SU-DHL-6 (cell line): ENCODE data around the gene SOX1.

Experiments
- H2AFZ ChIP-seq: fragments of 200-600 bp; sonication (generic); 2 replicates; pipeline ENCODE4 v1.6.1; 2014; ENCODE audit warnings: low read depth, mild to moderate bottlenecking, moderate library complexity, mixed read lengths, antibody characterized with exemption, low read length; ENCODE audit not compliant: severe bottlenecking
- H3F3A ChIP-seq: fragments of 200-600 bp; shearing (Covaris generic); 2 replicates; pipeline ENCODE4 v1.6.0; 2016; ENCODE audit warnings: antibody characterized with exemption, mild to moderate bottlenecking; ENCODE audit not compliant: insufficient read depth
- H3K27ac ChIP-seq: fragments of 200-600 bp; sonication (generic); 2 replicates; pipeline ENCODE4 v1.5.1; 2016; ENCODE audit warnings: low read depth, mild to moderate bottlenecking, low read length, moderate library complexity, mixed read lengths
- H3K27me3 ChIP-seq: fragments of 200-600 bp; sonication (generic), shearing (Covaris generic); 2 replicates; pipeline ENCODE4 v1.6.0; 2014; ENCODE audit warnings: mild to moderate bottlenecking, low read length
- H3K36me3 ChIP-seq: fragments of 200-600 bp; sonication (generic); 2 replicates; pipeline ENCODE4 v1.6.1; 2014; ENCODE audit warnings: mild to moderate bottlenecking, low read length, mixed read lengths
- H3K4me2 ChIP-seq: fragments of 300-600, 200-600 bp; shearing (Covaris generic), sonication (generic); 2 replicates; pipeline ENCODE4 v1.6.0; 2014; ENCODE audit warnings: low read length, low read depth, mild to moderate bottlenecking; ENCODE audit not compliant: poor library complexity, severe bottlenecking
- H3K4me3 ChIP-seq: fragments of 200-600 bp; sonication (generic); 2 replicates; pipeline ENCODE4 v1.5.1; 2014; ENCODE audit warnings: antibody characterized with exemption, low read length, mild to moderate bottlenecking, mixed read lengths; ENCODE audit not compliant: insufficient read depth, poor library complexity, severe bottlenecking
- H3K79me2 ChIP-seq: fragments of 200-600 bp; sonication (generic); 2 replicates; pipeline ENCODE4 v1.6.1; 2014; ENCODE audit warnings: mild to moderate bottlenecking, low read length, moderate library complexity; ENCODE audit not compliant: insufficient read depth
- H3K9ac ChIP-seq: fragments of 200-600 bp; sonication (generic); 2 replicates; pipeline ENCODE4 v1.7.0; 2014; ENCODE audit warnings: mild to moderate bottlenecking, low read length
- H3K9me2 ChIP-seq: fragments of 200-600 bp; sonication (generic); replicated peaks from 2 replicates; pipeline ENCODE4 v1.6.1; 2014; ENCODE audit warnings: low read length; ENCODE audit not compliant: insufficient read depth
- H3K9me3 ChIP-seq: fragments of 200-600 bp; sonication (generic); 2 replicates; pipeline ENCODE4 v1.6.1; 2014; ENCODE audit warnings: low read length, mixed read lengths; ENCODE audit not compliant: insufficient read depth
- H4K20me1 ChIP-seq: fragments of 200-600 bp; sonication (generic); 2 replicates; pipeline ENCODE4 v1.6.1; 2014; ENCODE audit warnings: low read depth, mild to moderate bottlenecking, antibody characterized with exemption, low read length, moderate library complexity, mixed read lengths
- CTCF ChIP-seq: fragments of 200-600 bp; sonication (generic); IDR thresholded peaks from one replicate; pipeline ENCODE4 v1.5.1; 2017; ENCODE audit warnings: antibody characterized with exemption, mild to moderate bottlenecking, low read length, moderate library complexity; ENCODE audit not compliant: insufficient read depth, poor library complexity, severe bottlenecking
- EZH2phosphoT487 ChIP-seq: fragments of 200-600 bp; sonication (generic), shearing (Covaris generic); conservative IDR thresholded peaks from 2 replicates; pipeline ENCODE4 v1.6.1; 2018; ENCODE audit warnings: mild to moderate bottlenecking, antibody characterized with exemption, low read length, moderate library complexity, mixed read lengths

SOX1 gene

GRCh38 chr13:112096959-112097358, 30.0 kb downstream of the SOX1 start:
- no peak for TF ChIP-seq CTCF
- no peak for TF ChIP-seq EZH2phosphoT487
- Histone ChIP-seq H3K27me3 (no peaks in the 10 kb centered on the region), H3K9ac (no peak overlapping the region)

GRCh38 chr13:112097770-112098169, 30.8 kb downstream of the SOX1 start:
- H4K20me1 ChIP-seq: no peaks in the 10 kb centered on the region
- no peak for TF ChIP-seq CTCF
- TF ChIP-seq EZH2phosphoT487: no peak
- no peaks in the 10 kb centered on the region for H3K36me3 ChIP-seq
- H3F3A ChIP-seq: no peaks in the 10 kb centered on the region
- no peaks in the 10 kb centered on the region for H3K27me3 ChIP-seq
- no peak overlapping the region for H2AFZ ChIP-seq
- no peaks in the 10 kb centered on the region for H3K79me2 ChIP-seq
- no peak overlapping the region for H3K27ac ChIP-seq
- H3K4me2 ChIP-seq: no peak overlapping the region
- H3K9me2 ChIP-seq: no peaks in the 10 kb centered on the region
- no peak overlapping the region for H3K4me3 ChIP-seq
- no peaks in the 10 kb centered on the region for H3K9me3 ChIP-seq
- no peak overlapping the region for H3K9ac ChIP-seq

More at GRCh38 chr13:112096959-112097358, 30.0 kb downstream of the SOX1 start:
- Histone ChIP-seq H2AFZ (no peak overlapping the region), H3K4me2 (no peak overlapping the region), H3K9me3 (no peaks in the 10 kb centered on the region), H3K79me2 (no peaks in the 10 kb centered on the region), H3K9me2 (no peaks in the 10 kb centered on the region), H3F3A (no peaks in the 10 kb centered on the region), H4K20me1 (no peaks in the 10 kb centered on the region), H3K27ac (no peak overlapping the region), H3K4me3 (no peak overlapping the region), H3K36me3 (no peaks in the 10 kb centered on the region)

GRCh38 chr13:112098699-112099098, 31.8 kb downstream of the SOX1 start:
- Histone ChIP-seq H3K4me2 (no peak overlapping the region), H3K9ac (no peak overlapping the region), H3F3A (no peaks in the 10 kb centered on the region), H3K9me2 (no peaks in the 10 kb centered on the region), H2AFZ (no peak overlapping the region), H3K27me3 (no peaks in the 10 kb centered on the region), H3K36me3 (no peaks in the 10 kb centered on the region), H3K79me2 (no peaks in the 10 kb centered on the region), H3K27ac (no peak overlapping the region), H3K4me3 (no peak overlapping the region), H3K9me3 (no peaks in the 10 kb centered on the region), H4K20me1 (no peaks in the 10 kb centered on the region)
- TF ChIP-seq CTCF: no peak

- Histone ChIP-seq H3K9ac (no peak overlapping the region), H3K4me2 (no peak overlapping the region), H3K9me3 (no peaks in the 10 kb centered on the region), H3K27me3 (no peaks in the 10 kb centered on the region), H3K79me2 (no peaks in the 10 kb centered on the region), H3K36me3 (no peaks in the 10 kb centered on the region), H3K4me3 (no peak overlapping the region), H3F3A (no peaks in the 10 kb centered on the region), H2AFZ (no peak overlapping the region), H3K9me2 (no peaks in the 10 kb centered on the region), H4K20me1 (no peaks in the 10 kb centered on the region), H3K27ac (no peak overlapping the region)
- TF ChIP-seq EZH2phosphoT487 (no peak), CTCF (no peak)
These were observed 34.5 kb downstream of the SOX1 start for GRCh38 chr13:112101360-112101930.
